Activated naive CD4-positive, alpha-beta T cell (primary cell): ENCODE data around the gene ADAM12.
"Not testable (repeated sequence)": the region's sequence is repeated elsewhere in the genome, so short reads cannot be mapped to it uniquely, and the experiment has no call there.

Source experiments
- DNase-seq, 4 experiments: peaks; one replicate each; lab custom pipeline; 2025; lab: John Stamatoyannopoulos, UW

The ADAM12 gene

DNA sequence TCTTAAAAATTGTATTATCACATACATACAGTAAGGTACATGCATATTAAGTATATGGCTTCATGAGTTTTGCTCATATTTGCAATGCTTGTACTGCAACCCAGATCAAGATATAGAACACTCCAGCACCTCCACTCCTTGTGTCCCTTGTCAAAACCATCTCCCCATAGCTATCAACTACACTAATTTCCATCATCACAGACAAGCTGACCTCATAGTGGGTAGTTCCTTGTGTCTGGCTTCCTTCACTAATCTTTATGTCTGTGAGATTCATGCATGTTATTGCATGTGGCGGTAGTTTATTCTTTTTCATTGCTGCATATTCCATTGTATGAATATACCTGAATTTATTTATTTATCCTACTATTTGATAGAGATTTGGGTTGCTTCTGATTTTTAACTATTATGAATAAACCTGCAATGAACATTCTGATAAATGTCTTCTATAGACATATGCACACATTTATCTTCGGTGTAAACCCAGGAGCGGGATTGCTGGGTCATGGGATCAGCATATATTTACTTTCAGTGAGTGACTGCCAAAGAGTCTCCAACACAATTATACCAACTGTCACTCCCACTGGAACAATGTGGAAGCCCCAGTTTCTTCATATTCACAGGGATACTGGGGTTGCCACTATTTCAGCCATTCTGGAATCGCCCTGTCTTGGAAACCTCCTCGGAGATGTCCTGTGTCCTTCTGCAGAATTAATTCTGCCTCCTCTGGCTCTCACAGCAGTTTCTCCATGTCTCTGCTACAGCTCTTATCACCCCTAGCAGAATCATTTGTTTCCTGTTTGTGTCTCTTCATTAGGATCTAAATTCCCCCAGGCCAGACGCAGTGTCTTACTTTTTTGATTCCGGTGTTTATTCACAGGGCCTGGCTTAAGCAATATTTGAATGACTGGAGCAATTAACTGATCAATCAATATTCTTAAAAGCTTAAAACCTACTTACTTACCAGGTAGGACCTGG is 14.7 kb upstream of the ADAM12 start:
- DNase-seq, result no peak

DNA sequence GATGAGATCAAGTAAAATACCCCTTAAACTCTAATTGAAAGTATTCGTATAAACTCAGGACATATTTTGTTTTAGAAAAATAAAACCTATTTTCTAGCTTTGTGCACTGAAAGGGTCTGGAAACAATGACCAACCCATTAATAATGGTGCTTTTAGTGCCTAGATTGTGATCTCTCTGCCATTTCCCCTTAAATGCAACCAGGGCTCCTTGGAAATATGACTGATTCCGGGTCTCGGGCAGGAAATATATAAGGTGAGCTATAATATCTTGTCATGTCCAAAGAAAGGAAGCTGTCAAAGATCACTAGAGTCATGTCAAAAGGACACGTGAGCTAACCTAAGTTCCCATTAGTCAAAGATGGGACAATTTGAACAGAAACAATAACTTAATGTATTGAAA is 12.4 kb upstream of the ADAM12 start:
- no peak for DNase-seq

DNA sequence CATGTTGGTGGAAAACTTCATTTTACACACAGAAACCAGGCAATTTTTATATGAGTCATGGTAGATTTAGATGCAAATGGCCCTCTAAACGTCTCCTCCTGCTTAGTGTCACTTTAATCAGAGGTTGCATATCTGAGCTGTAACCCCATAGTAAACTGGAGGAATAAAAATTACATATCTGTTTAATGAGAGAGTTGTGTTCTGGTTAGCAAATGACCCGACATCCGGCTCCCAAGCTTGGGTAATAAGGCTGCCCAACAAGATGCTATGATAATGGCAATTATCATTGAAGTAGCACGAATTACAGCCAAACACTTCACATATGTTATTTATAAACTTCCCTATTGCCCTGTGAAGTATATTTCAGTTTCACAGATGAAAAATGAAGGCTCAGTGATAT is 10.6 kb upstream of the ADAM12 start:
- DNase-seq, result no peak

DNA sequence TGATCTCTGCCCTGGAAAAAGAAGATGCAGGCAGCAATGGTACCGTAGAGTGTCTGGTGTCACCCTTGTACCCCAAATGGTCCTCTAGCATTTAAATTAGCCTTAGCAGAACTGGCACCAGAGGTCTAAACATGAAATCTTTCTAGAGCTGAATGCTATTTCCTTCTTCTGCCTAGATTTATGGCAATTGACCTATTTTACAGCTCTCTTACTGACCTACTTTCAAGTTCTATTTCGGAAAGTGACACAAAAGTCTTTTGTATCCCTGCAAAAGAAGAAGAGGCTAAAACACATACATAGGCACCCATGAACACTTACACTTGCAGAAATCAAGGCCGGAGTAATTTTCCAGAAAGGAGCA is 10.1 kb upstream of the ADAM12 start:
- no peak for DNase-seq

DNA sequence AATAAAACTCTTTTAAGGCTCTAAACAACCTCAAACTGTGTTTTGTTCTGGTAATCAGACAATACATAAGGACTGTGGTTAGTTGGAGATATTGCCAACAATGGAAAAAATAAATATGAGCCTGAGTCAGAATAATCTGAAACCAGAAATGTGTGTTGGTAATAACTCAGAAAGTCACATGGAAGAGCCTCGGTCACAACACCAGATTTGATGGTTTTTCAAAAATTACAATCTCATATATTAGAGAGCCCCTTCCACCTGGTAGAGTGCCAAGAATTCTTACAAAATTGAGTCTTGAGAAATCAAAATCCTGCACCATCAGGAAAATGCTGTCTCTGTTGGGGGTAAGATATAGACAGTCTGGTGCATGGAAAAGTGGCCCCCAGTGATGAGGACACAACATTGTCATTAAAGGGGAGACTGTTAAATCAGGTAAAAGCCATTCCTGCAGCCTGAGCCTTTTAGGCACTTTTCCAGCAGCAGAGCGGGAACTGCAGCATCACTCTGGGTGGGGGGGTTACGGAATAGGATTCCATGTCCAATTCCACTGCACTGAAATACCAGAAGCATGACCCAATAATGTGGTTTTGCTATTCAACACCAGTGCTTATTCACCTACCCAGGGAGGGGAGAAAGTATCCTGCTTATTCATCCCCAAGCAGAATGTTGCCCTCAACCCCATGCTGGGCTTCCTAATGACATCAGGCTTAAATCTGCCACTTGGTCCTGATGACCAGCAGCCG is 9.5 kb upstream of the ADAM12 start:
- no peak for DNase-seq

DNA sequence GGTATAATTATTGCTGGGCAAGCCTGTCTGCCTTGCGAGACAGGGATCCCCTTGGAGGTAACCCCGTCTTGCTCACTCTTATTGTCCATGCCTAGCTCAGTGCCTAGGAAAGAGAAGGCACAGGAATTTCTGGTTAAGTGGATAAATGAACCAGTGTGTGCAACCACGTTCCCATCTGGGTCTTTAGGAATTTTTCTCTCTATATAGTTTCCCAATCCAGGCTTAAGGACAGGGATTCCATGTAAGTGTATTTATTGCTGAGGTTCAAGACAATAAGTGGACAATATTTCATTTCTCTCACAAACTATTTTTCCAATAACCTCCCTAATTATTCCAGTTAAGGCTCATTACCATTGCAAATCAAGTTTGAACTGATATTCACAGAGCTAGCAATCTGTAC is 8.9 kb upstream of the ADAM12 start:
- DNase-seq, result no peak

DNA sequence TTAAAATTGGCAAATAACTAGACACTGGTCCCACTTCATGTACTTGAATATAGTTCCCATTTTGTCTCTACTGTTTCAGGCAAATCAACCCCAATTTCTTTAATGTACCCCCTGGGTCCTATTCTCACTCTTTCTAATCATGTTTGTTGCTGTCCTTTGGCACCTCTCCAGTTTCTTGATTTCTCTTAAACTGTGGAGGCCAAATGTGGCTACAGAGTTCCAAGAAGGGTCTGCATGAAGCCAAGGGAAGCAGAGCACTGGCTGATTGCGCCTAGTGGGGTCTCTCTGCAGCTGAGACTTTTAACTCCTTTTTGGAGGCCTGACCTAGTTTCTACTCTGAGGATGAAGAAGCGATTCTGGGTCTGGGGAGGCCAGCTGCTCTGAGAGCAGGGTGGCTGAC is 6.7 kb upstream of the ADAM12 start:
- DNase-seq, result no peak

DNA sequence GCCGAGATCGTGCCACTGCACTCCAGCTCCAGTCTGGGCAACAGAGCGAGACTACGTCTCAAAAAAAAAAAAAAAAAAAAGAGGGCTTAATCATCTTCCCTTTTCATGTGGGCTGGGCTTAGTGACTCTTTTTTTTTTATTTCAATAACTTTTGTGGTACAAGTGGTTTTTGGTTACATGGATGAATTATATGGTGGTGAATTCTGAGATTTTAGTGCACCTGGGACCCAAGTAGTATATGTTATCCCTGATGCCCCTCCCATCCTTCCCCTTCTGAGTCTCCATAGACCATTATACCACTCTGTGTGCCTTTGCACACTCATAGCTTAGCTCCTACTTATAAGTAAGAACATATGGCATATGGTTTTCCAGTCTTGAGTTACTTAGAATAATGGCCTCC is 4.8 kb upstream of the ADAM12 start:
- DNase-seq, result no peak

DNA sequence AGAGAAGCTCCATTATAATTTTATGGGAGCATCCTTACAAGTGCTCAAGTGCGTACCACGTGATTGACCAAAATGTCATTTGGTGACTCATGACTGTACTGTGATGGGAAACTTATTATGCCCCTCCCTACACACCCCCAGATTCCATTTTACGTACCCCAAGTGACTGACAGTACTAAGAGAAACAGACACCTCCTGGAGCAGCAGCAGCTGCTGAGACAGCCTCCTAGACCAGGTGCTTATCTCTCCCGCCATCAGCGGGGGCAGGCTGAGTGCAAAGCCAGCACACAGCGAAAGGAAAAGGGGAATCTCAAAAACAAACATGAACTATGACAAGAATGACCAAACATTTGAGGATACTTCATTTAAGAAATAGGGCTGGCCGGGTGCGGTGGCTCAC is 4.2 kb upstream of the ADAM12 start:
- no peak for DNase-seq

DNA sequence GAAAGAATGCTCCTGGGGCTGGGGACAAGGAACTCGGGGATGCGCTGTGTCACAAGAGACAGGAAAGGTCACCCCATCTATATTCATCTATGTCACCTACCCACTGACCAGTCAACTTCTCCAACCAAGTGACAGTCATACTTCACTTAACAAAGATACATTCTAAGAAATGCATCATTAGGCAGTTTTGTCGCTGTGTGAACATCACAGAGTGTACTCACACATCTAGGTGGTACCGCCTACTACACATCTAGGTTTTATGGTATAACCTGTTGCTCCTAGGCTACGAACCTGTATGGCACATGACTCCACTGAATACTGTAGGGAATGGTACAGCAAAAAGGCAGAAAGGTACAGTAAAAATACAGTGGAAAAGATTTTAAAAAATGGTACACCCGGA is 3.8 kb upstream of the ADAM12 start:
- DNase-seq, result no peak

DNA sequence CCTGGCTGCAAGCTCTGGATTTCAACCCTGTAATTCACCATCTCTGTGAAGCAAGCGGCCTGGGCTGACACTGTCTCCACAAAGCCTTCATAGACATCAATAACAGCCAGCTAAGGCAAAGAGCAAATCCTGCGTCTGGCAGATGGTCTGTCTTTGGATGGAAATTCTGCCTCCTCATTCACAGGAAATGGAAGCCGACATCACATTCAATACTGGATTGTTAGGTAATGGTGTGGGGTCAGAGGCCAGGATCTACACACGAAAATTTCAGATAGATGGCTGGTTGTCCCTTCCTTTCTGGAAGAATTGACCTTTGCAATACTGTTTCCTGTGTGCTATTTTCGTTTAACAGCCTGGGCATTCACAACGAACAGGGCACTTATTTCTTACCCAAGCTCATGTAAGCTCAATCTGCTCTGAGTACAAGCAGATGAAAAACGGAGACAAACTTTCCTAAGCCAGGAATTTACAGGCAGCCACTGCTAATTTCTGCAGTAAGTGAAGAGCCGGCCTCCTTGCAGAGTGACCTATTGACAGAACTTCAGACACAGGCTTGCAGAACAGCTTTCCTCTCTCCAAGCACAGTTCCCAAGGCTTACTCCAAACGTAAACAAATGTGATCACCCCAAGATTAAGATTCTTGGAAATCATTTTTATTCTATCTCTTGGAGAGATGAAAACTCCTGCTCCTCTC is 3.1 kb upstream of the ADAM12 start:
- DNase-seq, result no peak

DNA sequence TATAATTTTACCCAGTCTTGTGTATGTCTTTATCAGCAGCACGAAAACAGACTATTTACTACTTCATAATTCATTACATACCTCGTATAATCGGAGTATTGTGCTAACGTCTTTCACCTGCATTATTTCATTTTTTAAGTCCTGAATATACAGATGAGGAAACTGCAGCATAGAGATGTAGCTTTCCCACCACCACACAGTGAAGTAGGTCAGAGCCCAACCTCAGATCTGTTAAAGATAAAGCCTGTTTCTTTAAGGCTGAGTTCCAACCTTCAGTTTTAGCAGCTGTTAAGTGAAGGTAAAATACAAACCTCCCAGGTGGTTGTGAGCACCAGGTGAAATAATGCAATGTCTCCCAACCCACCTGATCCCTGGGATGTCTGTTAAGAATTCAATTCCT is 2.0 kb upstream of the ADAM12 start:
- no peak for DNase-seq

DNA sequence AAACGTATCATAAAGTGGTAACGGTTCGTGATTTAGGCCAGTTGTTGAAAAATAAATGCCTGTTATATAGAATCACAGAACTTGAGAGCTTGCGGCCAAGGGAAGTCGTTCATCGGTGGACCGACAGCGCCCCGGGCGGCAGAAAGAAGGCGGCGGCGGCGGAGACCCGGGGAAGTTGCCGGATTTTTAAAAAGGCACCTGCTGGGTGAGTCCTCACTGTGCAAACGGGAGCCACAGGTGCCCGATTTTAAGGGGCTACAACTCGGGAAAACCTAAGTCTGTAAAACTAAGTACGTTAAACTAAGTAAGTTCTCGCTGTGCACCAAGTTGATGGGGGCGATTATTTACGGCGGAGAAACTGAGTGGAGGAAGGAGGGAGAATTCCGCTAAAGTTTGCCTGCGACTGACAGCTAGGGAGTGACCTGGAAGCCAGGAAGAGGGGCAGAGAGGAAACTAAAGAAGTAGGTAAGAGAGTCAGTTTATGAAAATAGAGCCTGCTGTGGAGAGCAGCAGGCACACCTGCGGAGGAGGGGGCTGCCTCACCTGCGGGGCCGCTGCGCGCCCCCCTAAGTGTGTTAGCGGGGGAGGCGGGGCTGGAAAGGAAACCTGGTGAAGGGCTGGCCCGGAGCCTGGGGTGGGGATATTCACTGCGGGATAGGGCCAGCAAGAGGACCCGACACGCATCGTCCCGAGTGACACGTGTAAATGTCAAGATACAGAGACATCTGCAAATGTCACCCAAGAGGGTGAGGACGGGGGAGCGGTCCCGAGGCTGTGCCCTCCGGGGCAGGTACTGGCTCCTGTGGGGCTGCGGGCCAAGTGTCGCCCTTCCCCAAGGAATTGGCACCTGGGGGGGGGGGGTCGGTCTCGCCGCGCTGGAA is 996 bp downstream of the ADAM12 start:
- DNase-seq, result no peak

DNA sequence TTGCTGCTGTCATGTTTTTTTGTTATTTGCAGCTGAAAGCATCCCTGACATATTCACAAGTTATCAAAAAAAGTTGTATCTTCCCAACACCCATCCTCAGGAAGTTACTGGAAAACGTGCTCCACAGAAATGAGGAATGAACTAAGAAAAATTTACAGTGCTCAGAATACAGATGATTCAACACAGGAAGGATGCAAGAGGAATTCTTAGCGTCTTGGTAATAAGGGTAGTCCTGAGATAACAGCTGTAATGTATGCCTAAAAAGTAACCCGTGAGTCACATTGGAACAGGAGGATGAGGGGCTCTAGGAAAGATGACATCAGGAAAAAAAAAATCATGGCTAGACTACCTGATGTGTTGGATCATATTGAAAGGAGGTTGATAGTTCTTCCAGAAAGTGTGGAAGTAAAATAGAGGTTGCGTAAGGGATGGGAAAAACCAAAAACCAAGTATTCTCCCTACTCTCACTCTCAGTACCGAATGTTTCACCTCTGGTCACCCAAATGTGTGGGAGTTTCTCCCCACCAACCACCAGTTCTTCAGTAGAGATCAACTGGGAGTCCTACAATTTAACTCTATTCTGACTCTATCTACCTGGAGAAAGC is 3.9 kb downstream of the ADAM12 start:
- no peak for DNase-seq

DNA sequence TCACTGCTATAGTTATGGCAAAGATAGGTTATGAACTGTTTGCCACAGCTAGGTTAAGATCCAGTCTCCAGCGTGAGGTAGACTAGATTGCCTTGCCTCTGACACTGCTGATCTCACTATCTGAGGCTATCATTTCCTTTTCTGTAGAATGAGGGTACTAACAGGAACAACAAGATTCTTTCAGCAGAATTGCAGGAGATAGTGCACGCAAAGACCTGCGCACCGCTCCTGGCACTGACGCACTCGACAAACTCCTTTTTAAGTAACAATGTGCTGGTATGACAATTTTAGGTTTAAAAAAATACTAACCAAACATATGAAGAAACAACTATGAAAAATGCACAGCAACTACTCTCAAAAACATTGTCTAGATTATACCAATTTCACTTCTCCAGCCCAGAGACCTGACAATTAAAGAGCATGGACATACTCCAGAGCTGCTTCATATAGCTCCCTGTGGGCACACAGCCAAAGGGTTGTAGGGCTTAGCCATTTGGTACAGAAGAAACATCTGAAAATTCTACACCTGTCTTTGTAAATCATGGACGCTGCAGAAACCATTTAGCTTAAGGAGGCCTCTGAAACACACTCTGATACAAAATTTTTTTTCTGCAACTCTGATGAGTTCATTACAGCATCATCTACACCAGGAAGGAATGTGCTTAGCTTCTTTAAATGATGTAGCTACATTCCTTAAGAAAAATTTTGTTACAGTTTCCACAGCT is 7.8 kb downstream of the ADAM12 start:
- DNase-seq, result no peak

DNA sequence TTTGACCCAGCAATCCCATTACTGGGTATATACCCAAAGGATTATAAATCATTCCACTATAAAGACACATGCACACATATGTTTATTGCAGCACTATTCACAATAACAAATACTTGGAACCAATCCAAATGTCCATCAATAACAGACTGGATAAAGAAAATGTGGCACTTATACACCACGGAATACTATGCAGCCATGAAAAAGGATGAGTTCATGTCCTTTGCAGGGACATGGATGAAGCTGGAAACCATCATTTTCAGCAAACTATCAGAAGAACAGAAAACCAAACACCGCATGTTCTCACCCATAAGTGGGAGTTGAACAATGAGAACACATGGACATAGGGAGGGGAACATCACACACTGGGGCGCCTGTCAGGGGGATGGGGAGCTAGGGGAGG is 9.1 kb downstream of the ADAM12 start:
- DNase-seq, result not testable (repeated sequence)

DNA sequence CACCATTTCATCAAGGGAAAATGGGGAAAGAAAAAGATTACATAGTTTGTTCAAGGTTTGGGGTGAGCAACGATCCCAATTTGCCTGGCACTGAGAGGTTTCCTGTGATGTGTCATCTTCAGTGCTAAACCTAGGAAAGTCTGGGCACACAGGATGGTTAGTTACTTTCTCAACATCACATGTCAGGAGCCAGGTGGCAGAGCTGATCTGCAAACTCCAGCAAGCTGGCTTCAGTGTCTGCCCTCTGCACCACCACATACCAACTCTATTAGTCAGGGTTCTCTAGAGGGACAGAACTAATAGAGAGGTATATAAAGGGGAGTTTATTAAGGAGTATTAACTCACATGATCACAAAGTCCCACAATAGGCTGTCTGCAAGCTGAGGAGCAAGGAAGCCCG is 11.3 kb downstream of the ADAM12 start:
- no peak for DNase-seq

DNA sequence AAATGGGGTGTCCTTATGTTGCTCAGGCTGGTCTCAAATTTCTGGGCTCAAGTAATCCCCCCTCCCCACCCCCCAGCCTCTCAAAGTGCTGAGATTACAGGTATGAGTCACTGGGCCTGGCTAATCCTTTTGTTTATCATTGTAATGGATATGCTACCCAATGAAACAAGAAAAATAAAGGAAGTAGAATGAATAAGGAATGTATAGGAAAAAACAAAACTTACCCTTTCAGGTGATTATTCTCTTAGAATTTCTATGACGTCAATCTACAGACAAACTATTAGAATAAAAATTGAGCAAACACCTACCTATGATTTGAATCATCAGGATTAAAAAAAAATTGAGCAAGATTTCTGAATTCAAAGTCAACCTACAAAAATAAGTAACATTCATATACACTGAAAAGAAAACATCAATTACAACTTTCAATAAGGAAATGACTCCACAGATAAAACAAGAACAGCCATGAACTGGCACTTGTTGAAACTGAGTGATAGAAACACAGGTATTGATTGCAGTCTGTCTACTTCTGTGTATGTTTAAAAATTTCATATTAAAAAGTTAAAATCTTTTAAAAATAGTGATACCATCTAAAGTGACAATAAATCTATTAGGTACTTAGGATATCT is 12.2 kb downstream of the ADAM12 start:
- DNase-seq, result no peak

DNA sequence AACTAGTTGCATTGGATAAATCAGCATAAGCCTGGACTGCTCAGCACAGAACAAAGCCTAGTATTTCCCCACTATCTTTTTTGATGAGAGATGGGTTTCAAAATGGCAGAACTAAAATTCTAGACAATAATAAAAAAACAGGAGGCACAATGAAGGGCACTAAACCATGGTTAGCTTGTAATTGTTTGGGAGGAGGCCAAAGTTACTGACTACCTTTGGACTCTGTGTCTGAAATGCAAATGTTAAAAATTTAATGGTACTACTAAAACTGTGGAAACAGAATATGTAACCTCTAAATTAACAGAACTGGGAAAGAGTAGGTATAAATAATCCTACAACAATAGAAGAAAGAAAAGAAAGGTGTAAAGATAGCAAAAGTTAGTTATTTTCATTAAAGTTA is 13.0 kb downstream of the ADAM12 start:
- no peak for DNase-seq

DNA sequence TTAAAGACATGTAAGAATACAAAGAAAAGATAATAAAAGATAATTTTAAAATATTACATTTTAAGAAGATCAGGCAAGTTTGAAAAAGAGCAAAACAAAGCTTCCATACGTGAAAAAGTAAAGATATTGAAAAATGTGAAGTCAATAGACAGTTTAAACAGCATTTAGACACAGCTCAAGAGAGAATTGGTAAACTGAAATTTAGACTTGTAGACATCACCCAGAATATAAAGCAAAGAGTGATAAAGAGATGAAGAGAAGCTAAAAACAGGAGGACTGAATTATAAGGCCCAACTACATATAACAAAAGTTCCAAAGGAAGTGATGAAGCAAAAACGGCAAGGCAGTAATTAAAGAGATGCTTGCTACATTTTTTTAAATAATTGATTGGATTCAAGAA is 13.8 kb downstream of the ADAM12 start:
- no peak for DNase-seq
